HFF-Myc (cell line): Measurements from ENCODE around the gene ADORA2A.

Experiments
- DNase-seq: peaks from one replicate; pipeline ENCODE4 v3.0.0-alpha.2; 2011; ENCODE audit warnings: low read depth; ENCODE audit errors: extremely low read depth
- H3K4me3 ChIP-seq: replicated peaks from 2 replicates; pipeline ENCODE4 v1.5.1; 2011; ENCODE audit warnings: low read depth, mild to moderate bottlenecking, control low read depth, low read length
- CTCF ChIP-seq: IDR thresholded peaks from 2 replicates; pipeline ENCODE4 v1.5.1; 2012; ENCODE audit warnings: mild to moderate bottlenecking, low read depth, low read length, control low read depth; ENCODE audit errors: missing control alignments

ADORA2A gene

GRCh38 chr22:24407278-24407665, 20.1 kb upstream of the ADORA2A start:
- H3K4me3 ChIP-seq: no peak overlapping the region
- TF ChIP-seq CTCF: no peak
- no peak for DNase-seq

- no peak for TF ChIP-seq CTCF
- no peak overlapping the region for H3K4me3 ChIP-seq
- no peak for DNase-seq
These were observed 19.5 kb upstream of the ADORA2A start for GRCh38 chr22:24407884-24408283.

- no peak overlapping the region for H3K4me3 ChIP-seq
- TF ChIP-seq CTCF: no peak
- no peak for DNase-seq
These were observed 18.8 kb upstream of the ADORA2A start for GRCh38 chr22:24408630-24409029.

- TF ChIP-seq CTCF: no peak
- DNase-seq: no peak
- no peak overlapping the region for H3K4me3 ChIP-seq
These were observed 17.7 kb upstream of the ADORA2A start for GRCh38 chr22:24409707-24410106.

GRCh38 chr22:24410110-24410856, 17.1 kb upstream of the ADORA2A start:
- no peak for TF ChIP-seq CTCF
- no peak for DNase-seq
- no peak overlapping the region for H3K4me3 ChIP-seq

- no peak for TF ChIP-seq CTCF
- no peak overlapping the region for H3K4me3 ChIP-seq
- DNase-seq: no peak
These were observed 16.0 kb upstream of the ADORA2A start for GRCh38 chr22:24411256-24412004.
